Body of pancreas (tissue), 4 donors: ENCODE results near the gene TMEM235. TPM values are rescaled to one million over a fixed set of nuclear protein-coding genes. Genes with fewer than 3 reads are reported as not detected.

Source experiments
- ATAC-seq: fragments of 150-250 bp; one replicate; pipeline ENCODE4 v1.9.1; 2016
- DNase-seq, 4 donors: peaks; one replicate each; pipeline ENCODE4 v3.0.0-alpha.2; 2019
- H3K27ac ChIP-seq, 4 donors: fragments of 200-600 bp; sonication (generic); 1 replicate in 3 of 4; 2 replicates in 1 of 4; pipeline versions ENCODE4 v1.5.1 to v1.6.1; 2016 to 2019; ENCODE audit warnings: mild to moderate bottlenecking in 1 of 4, mixed read lengths in 1 of 4, moderate library complexity in 1 of 4
- H3K27me3 ChIP-seq, 2 donors: fragments of 200-600 bp; sonication (generic); one replicate each; pipeline ENCODE4 v1.6.0; 2016; ENCODE audit warnings: mild to moderate bottlenecking in 1 of 2
- H3K36me3 ChIP-seq, 2 donors: fragments of 200-600 bp; sonication (generic); replicated peaks in 1 of 2; 2 replicates each; pipeline ENCODE4 v1.5.1; 2016; ENCODE audit warnings: low read depth in 2 of 2; ENCODE audit not compliant: insufficient read depth in 1 of 2
- H3K4me1 ChIP-seq: fragments of 200-600 bp; sonication (generic); one replicate; pipeline ENCODE4 v1.6.0; 2016
- H3K4me3 ChIP-seq, 2 donors: fragments of 200-600 bp; sonication (generic); 1 replicate in 1 of 2; 2 replicates in 1 of 2; pipeline ENCODE4 v1.5.1; 2016 to 2019
- H3K9me3 ChIP-seq, 3 donors: fragments of 200-600 bp; sonication (generic); 1 replicate in 2 of 3; 2 replicates in 1 of 3; pipeline ENCODE4 v1.5.1; 2016
- CTCF ChIP-seq, 7 experiments: fragments of 450-650 bp in 4 of 7; fragments of 200-600 bp in 3 of 7; sonication (generic) in 3 of 7; IDR thresholded peaks; one replicate each; pipeline ENCODE4 v1.5.1; 2016 to 2019; ENCODE audit warnings: antibody characterized with exemption in 7 of 7
- POLR2A ChIP-seq, 3 donors: fragments of 450-650 bp; IDR thresholded peaks; one replicate each; pipeline ENCODE4 v1.6.1; 2016; ENCODE audit warnings: antibody characterized with exemption in 3 of 3, mild to moderate bottlenecking in 2 of 3
- WGBS, 2 donors: methylation state at CpG; one replicate each; pipeline ENCODE4 v1.1.5; 2017; 5-methylcytosine and 5-hydroxymethylcytosine counted together
- intact Hi-C: fragments of 100-400 bp; cut with DNase I; formaldehyde crosslinking; loops from one replicate; pipeline ENCODE4 v1.15.1; 2023
- total RNA-seq, 2 donors: library from RNA; depleted of rRNA; stranded (reverse); fragments of >200 nt; gene quantifications; one replicate each; pipeline ENCODE4 v1.1.0, GENCODE V29; 2016

Gene TMEM235
- total RNA-seq, 2 donors from 2014 or later, result not detected

- DNase-seq, result no peak
- TF ChIP-seq CTCF (IDR thresholded peaks at IDR 0.05) (no peak), POLR2A (IDR thresholded peaks at IDR 0.05) (no peak)
- intact Hi-C loops, result no loop called here
- H3K27me3 ChIP-seq, result no peaks in the 10 kb centered on the region
- H3K9me3 ChIP-seq, result no peaks in the 10 kb centered on the region
- WGBS, 2 donors, result 73 to 94% methylated on average over 3 of the region's 3 CpGs
- no peak overlapping the region for H3K4me3 ChIP-seq
- no peak overlapping the region for H3K27ac ChIP-seq
- no peak for ATAC-seq
- no peaks in the 10 kb centered on the region for H3K36me3 ChIP-seq
- no peaks in the 10 kb centered on the region for H3K4me1 ChIP-seq
Observed at GRCh38 chr17:78223765-78224164, 7.7 kb upstream of the TMEM235 start.

GRCh38 chr17:78224231-78225087 is 7.0 kb upstream of the TMEM235 start:
- WGBS, 2 donors, result 82 to 86% methylated on average over 21 to 27 of the region's 27 CpGs
- H3K4me3 ChIP-seq, result no peak overlapping the region
- H3K4me1 ChIP-seq, result no peaks in the 10 kb centered on the region

GRCh38 chr17:78225088-78225865 is 6.2 kb upstream of the TMEM235 start:
- 91 to 92% methylated on average over 16 of the region's 16 CpGs for WGBS, 2 donors
- no peaks in the 10 kb centered on the region for H3K36me3 ChIP-seq
- no peak overlapping the region for H3K4me3 ChIP-seq
- ATAC-seq (no peak), DNase-seq (no peak)
- no peaks in the 10 kb centered on the region for H3K4me1 ChIP-seq
- intact Hi-C loops, result no loop called here
- no peaks in the 10 kb centered on the region for H3K9me3 ChIP-seq
- no peak overlapping the region for H3K27ac ChIP-seq
- no peaks in the 10 kb centered on the region for H3K27me3 ChIP-seq
- TF ChIP-seq POLR2A (IDR thresholded peaks at IDR 0.05), result no peak
- TF ChIP-seq CTCF (IDR thresholded peaks at IDR 0.05), result no peak

More at GRCh38 chr17:78224231-78225087, 7.0 kb upstream of the TMEM235 start:
- Histone ChIP-seq H3K27me3 (no peaks in the 10 kb centered on the region), H3K9me3 (no peaks in the 10 kb centered on the region), H3K27ac (no peak overlapping the region), H3K36me3 (no peaks in the 10 kb centered on the region)
- intact Hi-C loops, result no loop called here
- DNase-seq, result no peak
- no peak for ATAC-seq
- TF ChIP-seq CTCF (IDR thresholded peaks at IDR 0.05) (no peak), POLR2A (IDR thresholded peaks at IDR 0.05) (no peak)

- Histone ChIP-seq H3K9me3 (no peaks in the 10 kb centered on the region), H3K27ac (no peak overlapping the region), H3K36me3 (no peaks in the 10 kb centered on the region), H3K27me3 (peaks cover 2 to 6% of the 10 kb centered on the region in 2 donors), H3K4me3 (no peak overlapping the region), H3K4me1 (no peaks in the 10 kb centered on the region)
- 73 to 77% methylated on average over 11 to 12 of the region's 12 CpGs for WGBS, 2 donors
- intact Hi-C loops, result no loop called here
- TF ChIP-seq CTCF (IDR thresholded peaks at IDR 0.05) (no peak), POLR2A (IDR thresholded peaks at IDR 0.05) (no peak)
- no peak for DNase-seq
- ATAC-seq, result no peak
Observed at GRCh38 chr17:78226055-78226758, 5.2 kb upstream of the TMEM235 start.
